DND-41 (cell line): Measurements from ENCODE around the gene VPS37D.

Experiments used
- CTCF ChIP-seq: IDR thresholded peaks from 2 replicates; pipeline ENCODE4 v1.5.1; 2012; ENCODE audit warnings: borderline replicate concordance, low read length, moderate library complexity, mild to moderate bottlenecking; ENCODE audit not compliant: poor library complexity, severe bottlenecking; ENCODE audit errors: extremely low read depth
- EZH2 ChIP-seq: IDR thresholded peaks from 3 replicates; pipeline ENCODE4 v1.6.1; 2012; ENCODE audit warnings: borderline replicate concordance, low read depth, mild to moderate bottlenecking, moderate library complexity, low read length, inconsistent platforms; ENCODE audit not compliant: severe bottlenecking

GRCh38 chr7:73703225-73703624, 35.6 kb downstream of the VPS37D start:
- TF ChIP-seq CTCF (no peak), EZH2 (no peak)
